NK-92 treated with Interleukin-12 subunit alpha and Interleukin-12 subunit beta, amount 100 ng/mL, for 24 hours (cell line): ENCODE measurements around the gene CBX4.

Experiments used
- DNase-seq: peaks from one replicate; lab custom pipeline; 2025; lab: John Stamatoyannopoulos, UW

The CBX4 gene

GRCh38 chr17:79799174-79799537, 40.1 kb downstream of the CBX4 start:
- DNase-seq: no peak

- DNase-seq: no peak
These were observed 40.7 kb downstream of the CBX4 start for GRCh38 chr17:79798299-79799173.

- no peak for DNase-seq
These were observed 41.5 kb downstream of the CBX4 start for GRCh38 chr17:79797492-79798298.

DNA sequence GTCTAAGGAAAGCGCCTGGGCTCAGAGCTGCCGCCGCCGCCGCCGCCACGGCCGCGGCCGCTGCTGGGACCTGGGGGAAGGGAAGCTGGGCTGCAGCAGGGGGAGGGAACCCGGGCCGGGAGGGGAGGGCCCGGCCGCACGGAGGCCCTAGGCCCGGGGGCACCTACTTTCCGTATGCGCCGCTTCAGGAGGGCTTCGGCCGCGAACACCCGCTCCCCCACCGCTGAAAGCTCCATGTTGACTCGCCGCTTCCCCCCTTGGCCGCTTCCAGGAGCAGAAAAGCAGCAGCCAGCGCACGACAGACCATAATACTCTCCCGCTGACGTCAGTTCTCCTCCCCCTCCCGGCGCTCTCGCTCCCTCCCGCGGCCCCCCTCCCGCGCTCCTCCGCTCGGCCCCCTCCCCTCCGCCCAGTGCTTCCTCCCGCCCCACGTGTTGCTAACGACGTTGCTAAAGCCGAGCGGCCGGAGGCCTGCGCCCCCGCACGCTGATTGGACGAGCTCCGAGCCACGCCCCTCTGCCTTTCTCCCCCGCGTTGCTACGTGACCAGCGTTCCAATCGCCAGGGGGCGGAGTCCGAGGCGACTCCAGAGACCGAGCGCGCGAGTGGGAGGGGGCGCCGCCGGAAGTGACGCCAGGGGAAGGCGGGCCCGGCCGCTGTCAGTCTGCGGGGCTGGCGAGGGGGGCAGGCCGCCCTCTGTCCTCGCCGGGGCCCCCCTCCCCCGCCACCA, 42.3 kb downstream of the CBX4 start, which contains the start of gene CBX8:
TSS of gene CBX8 (minus strand) at position 315 of the 729 bp plus-strand sequence. CDS start at position 236, 79 bp downstream.
- DNase-seq: peak; percentile 99

DNA sequence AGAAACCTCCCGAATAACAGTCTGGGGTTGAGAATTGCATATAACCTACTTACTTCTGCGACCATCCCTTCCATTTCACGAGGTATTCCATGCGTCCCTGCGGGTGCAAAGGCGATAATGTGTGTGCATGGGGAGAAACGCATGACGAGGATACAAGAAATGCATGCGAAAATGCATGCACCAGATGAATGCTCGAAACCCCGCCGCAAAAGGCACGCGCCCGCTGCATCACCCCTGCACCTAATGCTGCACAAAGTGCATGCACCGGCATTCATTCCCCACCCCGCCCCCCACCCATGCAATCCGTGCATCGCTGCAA, 42.8 kb downstream of the CBX4 start:
- DNase-seq: no peak

- DNase-seq: no peak
These were observed 43.3 kb downstream of the CBX4 start for GRCh38 chr17:79795795-79796443.

DNA sequence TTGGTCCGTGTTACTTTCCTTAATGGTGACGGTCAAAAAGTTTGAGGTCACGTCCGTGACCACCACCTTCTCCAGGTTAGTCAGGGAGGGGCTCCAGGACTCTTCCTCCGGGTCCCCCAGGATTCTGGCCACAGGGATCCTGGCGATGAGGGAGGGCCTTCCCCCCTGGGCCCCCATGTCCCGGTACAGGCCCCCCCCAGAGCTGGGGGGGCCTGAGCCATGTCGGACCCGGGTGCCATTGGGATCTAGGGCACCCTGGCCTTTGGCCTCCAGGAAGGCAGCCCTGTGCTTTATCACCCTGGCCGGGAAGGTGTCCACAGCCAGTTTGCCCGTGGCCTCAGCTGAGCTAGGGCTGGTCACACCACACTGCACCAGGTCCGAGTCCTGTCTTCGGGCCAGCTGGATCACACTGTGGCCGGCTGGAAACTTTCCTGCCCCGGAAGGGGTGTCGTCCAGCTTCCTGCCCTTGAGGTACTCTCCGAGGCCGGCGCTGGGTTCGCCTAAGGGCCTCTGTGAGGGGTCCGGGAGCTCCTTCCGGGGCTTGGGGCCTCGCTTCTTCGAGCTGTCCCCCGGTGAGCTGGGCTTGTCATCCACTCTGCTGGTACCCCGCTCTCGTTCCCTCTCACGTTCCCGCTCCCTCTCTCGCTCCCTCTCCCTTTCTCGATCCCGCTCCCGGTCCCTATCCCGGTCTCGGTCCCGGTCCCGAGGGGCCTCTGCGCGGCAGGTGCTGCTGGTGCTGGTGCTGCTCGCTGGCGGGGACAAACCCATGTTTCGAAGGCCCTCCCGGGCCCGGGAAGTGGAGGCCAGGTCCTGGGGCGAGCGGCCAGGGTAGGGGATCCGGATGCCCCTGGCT, 44.4 kb downstream of the CBX4 start:
- DNase-seq: no peak

GRCh38 chr17:79793924-79794304, 45.3 kb downstream of the CBX4 start:
- no peak for DNase-seq

- no peak for DNase-seq
These were observed 46.0 kb downstream of the CBX4 start for GRCh38 chr17:79792984-79793923.

DNA sequence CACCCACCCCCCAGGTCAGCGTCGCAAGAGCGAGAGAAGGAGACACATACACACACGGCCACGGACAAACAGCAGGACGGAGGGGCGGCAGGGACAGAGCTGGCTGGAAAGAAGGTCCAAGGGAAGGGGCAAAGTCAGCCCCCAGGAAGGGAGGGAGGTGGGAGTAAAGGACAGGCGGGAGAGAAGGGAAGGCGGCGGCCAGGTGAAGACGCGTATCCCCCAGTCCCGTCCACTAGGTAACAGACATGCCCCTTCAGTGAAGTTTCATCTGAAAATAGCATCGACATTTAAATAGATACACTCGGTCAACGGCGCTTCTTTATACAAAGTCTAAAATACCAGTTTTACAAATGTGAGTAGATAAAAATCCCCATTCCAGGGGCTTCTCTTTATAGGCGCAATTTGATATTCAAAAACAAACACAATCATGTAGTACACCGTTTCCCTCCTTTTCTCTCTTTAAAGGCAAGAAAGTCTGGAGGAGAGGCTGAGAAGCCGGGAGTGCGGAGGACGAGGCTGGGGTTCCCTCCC, 46.8 kb downstream of the CBX4 start:
- DNase-seq: no peak

GRCh38 chr17:79791735-79792161, 47.5 kb downstream of the CBX4 start:
- no peak for DNase-seq

DNA sequence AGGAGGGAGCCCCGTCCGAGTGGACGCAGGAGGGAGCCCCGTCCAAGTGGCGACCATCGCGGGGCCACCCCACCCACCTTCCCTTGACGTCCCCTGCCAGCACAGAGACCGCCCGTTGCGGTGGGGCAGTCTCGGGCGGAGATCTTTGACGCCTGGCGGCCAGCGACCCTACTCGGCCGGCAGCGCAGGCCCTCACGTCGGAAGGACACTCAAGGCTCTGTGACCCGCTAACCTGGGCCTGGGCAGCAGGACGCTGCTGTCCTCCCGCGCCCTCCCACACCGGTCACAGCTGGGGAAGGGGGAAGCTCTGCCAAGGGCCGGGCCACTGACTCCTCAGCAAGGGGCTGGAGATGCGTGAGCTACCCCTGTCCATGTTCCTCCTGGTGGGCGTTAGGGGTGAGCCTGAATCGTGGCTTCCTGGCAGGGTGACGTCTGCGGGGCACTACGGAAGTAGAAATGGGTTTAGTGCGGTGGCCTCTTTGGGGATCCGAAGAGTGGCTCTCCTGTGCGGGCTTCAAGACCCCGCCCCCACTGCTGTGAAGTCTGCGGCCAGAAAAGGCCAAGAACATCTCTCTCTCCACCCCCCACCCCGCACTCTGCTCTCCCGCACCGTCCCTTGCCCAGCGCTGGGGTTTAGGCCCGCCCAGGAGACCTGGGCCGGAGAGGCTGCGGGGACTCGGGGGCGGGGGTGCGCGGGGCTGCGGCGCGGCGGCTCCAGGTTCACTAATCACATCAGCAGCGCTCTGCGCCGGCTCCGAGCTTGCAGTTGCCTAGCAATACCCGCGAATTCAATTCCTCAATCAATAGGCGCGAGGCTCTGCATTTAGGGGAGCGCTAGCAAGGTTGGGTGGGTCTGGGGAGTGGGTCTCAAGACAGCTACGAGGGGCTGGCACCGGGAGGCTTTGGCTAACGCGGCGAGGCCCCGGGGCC, 48.2 kb downstream of the CBX4 start:
- DNase-seq: no peak

- no peak for DNase-seq
These were observed 49.1 kb downstream of the CBX4 start for GRCh38 chr17:79789943-79790804.

DNA sequence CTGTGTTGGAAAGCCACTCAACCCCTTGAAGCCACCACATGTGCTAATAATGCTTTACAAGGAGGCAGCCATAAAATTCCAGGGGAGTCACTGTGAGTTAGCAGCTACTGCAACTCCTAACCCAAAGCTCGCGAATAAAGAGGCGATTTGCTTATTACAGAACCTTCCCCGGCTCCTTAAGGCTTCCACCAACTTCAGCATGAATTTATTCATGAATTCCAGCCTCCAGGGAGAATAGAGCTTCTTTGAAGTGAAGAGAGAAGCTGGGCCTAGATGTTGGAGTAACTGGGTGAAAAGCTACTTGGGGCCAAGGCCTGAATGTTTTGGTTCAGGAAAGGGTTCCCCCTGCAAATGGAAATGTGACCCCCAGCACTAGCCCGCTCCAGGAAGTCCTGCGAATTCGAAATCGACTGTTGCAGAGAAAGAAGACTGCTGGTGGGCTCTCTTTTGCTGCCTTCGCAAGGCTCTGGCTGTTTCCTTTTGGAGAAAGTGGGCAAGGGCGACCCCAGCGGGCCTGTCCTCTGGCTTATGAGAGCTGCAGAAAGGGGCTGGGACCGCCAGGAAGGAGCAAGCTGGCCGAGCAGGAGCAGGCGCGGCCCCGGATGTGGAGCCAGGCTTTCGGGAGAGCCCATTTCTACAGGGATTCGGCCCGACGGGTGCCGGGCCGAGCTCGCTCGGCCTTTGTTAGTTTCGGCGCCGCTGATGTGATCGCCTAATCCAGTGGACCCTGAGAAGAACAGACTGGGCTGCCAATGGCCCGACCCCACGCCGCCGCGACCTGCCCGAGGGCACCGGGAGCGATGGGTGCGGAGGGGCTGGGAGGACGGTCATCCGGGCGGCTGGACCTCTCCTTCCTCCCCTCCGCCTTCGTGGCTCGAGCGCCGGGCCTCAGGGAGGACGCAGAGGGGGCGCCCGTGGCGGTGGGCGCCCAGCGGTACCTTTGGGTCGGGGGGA, 50.0 kb downstream of the CBX4 start:
- DNase-seq: no peak

DNA sequence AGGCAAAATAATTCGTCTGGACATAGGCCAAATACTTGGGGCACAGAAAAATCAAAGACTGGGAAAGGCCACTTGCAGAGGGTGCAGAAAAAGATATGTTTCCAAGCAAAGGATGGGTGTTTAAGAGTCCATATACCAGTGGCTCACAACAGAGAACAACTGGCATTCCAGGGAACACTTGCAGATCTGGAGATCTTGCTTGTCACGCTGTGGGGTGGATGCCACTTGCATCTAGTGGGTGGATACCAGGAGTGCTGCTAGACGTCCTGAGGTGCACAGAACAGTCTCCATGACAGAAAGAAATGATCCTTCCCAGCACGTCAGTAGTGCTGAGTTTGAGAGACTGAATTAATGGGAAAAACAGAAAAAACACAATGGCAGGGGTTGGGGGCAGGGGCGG, 50.8 kb downstream of the CBX4 start:
- DNase-seq: no peak

DNA sequence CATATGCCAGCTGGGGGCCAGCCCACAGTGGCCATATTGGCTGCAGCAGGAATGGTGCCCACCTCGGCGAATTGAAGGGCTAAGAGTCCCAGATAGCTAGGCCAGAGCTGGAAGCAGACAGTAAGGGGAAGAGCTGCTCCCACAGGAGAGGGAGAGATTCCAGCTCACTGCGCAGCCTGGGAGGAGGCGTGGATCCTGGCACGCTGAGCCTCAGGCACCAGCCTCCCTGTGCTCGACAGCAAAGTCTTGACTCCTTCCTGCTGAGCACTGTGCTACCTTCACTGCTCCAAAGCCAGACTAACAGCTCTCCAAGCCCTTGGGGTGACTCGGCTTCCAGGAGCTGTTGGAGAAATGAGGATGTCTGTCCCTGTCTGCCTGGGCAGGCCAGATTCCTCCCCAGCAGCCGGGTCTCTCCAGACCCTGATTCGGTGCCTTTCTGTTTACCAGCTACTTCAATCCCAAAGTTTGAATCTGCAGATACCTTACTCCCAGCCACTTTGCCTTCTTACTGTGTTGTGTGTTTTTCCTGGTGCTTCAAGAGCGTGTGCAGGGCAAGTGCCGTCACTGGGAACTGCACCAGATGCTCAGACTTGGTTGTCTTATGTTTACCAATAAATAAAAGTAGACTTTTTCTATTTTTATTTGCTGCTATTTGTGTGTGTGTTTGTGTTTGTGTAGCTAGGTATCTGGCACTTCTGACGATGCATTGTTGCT, 52.2 kb downstream of the CBX4 start:
- DNase-seq: no peak
